NT2/D1 (cell line): ENCODE measurements around the gene SLC25A13.

Source experiments
- SUZ12 ChIP-seq: IDR thresholded peaks from 2 replicates; pipeline ENCODE4 v1.6.1; 2011; ENCODE audit not compliant: insufficient read length, insufficient read depth; ENCODE audit errors: extremely low read depth
- YY1 ChIP-seq: IDR thresholded peaks from 2 replicates; pipeline ENCODE4 v1.6.1; 2011; ENCODE audit not compliant: insufficient read length, insufficient read depth

DNA sequence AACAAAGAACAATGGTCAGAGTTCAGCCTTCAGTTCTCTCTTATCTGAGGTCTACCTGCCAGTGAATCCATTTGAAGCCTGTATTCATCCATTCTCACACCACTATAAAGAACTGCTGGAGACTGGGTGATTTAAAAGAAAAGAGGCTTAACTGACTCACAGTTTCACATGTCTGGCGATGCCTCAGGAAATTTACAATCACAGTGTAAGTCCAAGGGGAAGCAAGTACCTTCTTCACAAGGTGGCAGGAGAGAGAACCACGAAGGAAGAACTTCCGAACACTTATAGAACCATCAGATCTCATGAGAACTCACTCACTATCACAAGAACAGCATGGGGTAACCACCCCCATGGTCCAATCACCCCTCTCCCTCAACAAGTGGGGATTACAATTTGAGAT is 33.0 kb upstream of the SLC25A13 start:
- TF ChIP-seq SUZ12 = no peak
- TF ChIP-seq YY1 = no peak
